Sigmoid colon (tissue), 7 donors: ENCODE results near the gene IGFBP7. TPM values are rescaled to one million over a fixed set of nuclear protein-coding genes. Genes with fewer than 3 reads are reported as not detected.

Experiments used
- DNase-seq: peaks from one replicate; pipeline ENCODE4 v3.0.0-alpha.2; 2019
- H3K27ac ChIP-seq, 4 donors: fragments of 200-600 bp; sonication (generic); one replicate each; pipeline ENCODE4 v1.5.1; 2016 to 2019; ENCODE audit warnings: mild to moderate bottlenecking in 1 of 4
- H3K27me3 ChIP-seq, 3 donors: fragments of 200-600 bp; sonication (generic); one replicate each; pipeline ENCODE4 v1.5.1; 2019; ENCODE audit warnings: mild to moderate bottlenecking in 1 of 3
- H3K36me3 ChIP-seq, 4 donors: fragments of 200-600 bp; sonication (generic); one replicate each; pipeline ENCODE4 v1.5.1; 2016 to 2019
- H3K4me1 ChIP-seq, 4 donors: fragments of 200-600 bp; sonication (generic); one replicate each; pipeline ENCODE4 v1.5.1; 2017 to 2019
- H3K4me3 ChIP-seq, 4 donors: fragments of 200-600 bp; sonication (generic); one replicate each; pipeline ENCODE4 v1.5.1; 2017 to 2019; ENCODE audit warnings: mild to moderate bottlenecking in 2 of 4, moderate library complexity in 1 of 4
- H3K9me3 ChIP-seq, 4 donors: fragments of 200-600 bp in 3 of 4; sonication (generic) in 3 of 4; one replicate each; pipeline versions ENCODE4 v1.5.1 to v1.6.1; 2013 to 2019
- CTCF ChIP-seq, 4 experiments: fragments of 450-650 bp in 3 of 4; fragments of 200-600 bp in 1 of 4; IDR thresholded peaks; one replicate each; pipeline ENCODE4 v1.5.1; 2016 to 2019; ENCODE audit warnings: antibody characterized with exemption in 4 of 4, mild to moderate bottlenecking in 3 of 4, moderate library complexity in 2 of 4
- EP300 ChIP-seq, 4 donors: sonication (generic); formaldehyde crosslinking; IDR thresholded peaks; one replicate each; pipeline ENCODE4 v1.6.1; 2017; ENCODE audit warnings: antibody characterized with exemption in 4 of 4
- POLR2A ChIP-seq, 2 donors: fragments of 450-650 bp; IDR thresholded peaks; one replicate each; pipeline ENCODE4 v1.6.1; 2016; ENCODE audit warnings: antibody characterized with exemption in 2 of 2, mild to moderate bottlenecking in 2 of 2, moderate library complexity in 2 of 2
- POLR2AphosphoS5 ChIP-seq, 4 donors: sonication (generic); formaldehyde crosslinking; IDR thresholded peaks; one replicate each; pipeline ENCODE4 v1.6.1; 2017; ENCODE audit warnings: antibody characterized with exemption in 4 of 4
- WGBS, 2 donors: extraction: QIAGEN DNeasy Blood & Tissue Kit; methylation state at CpG; one replicate each; pipeline ENCODE4 v1.1.7; 2013; 5-methylcytosine and 5-hydroxymethylcytosine counted together
- intact Hi-C: fragments of 100-400 bp; cut with DNase I; formaldehyde crosslinking; loops from one replicate; pipeline ENCODE4 v1.15.1; 2023
- polyA plus RNA-seq, 3 donors: library from polyadenylated mRNA; stranded (reverse); fragments of 200-250 nt; gene quantifications; one replicate each; pipeline ENCODE4 v1.2.3, GENCODE V29; 2013
- total RNA-seq, 4 donors: library from RNA; depleted of rRNA; stranded (reverse); fragments of >200 nt; gene quantifications; one replicate each; pipeline ENCODE4 v1.1.0, GENCODE V29; 2016
- donor health status: healthy with polysubstance abuse.
- donor health status: Bipolar disorder and iron deficiency.
- donor health status: healthy.

The IGFBP7 gene
- total and polyA plus RNA-seq, 7 donors, result 29.8 to 834 (median 474) TPM

- Histone ChIP-seq H3K4me3 (no peak overlapping the region), H3K4me1 (peaks cover 0 to 62% (median 39%) of the 10 kb centered on the region in 4 donors)
- WGBS, 2 donors, result 79 to 89% methylated on average over 5 of the region's 5 CpGs
Measured at GRCh38 chr4:57042711-57043169, 67.4 kb downstream of the IGFBP7 start.

GRCh38 chr4:57041020-57041419 lies 69.2 kb downstream of the IGFBP7 start:
- Histone ChIP-seq H3K36me3 (peaks cover 0 to 9% (median 5%) of the 10 kb centered on the region in 4 donors), H3K4me3 (no peak overlapping the region), H3K27ac (peak overlapping the region in 2 of 4 donors; percentile 27 to 76), H3K4me1 (peaks cover 0 to 60% (median 40%) of the 10 kb centered on the region in 4 donors), H3K27me3 (no peaks in the 10 kb centered on the region), H3K9me3 (no peaks in the 10 kb centered on the region)
- TF ChIP-seq POLR2A (IDR thresholded peaks at IDR 0.05) (no peak), POLR2AphosphoS5 (IDR thresholded peaks at IDR 0.05) (no peak), EP300 (IDR thresholded peaks at IDR 0.05) (no peak), CTCF (IDR thresholded peaks at IDR 0.05) (no peak)
- DNase-seq, result no peak
- WGBS, 2 donors, result 54 to 65% methylated on average over 1 of the region's 1 CpG
- intact Hi-C loops, result no loop called here

More at GRCh38 chr4:57042711-57043169, 67.4 kb downstream of the IGFBP7 start:
- no peak for DNase-seq
- H3K36me3 ChIP-seq, result peaks cover 0 to 9% (median 5%) of the 10 kb centered on the region in 4 donors
- H3K27ac ChIP-seq, result peak overlapping the region; percentile 57 to 76 (median 62)
- intact Hi-C loops, result no loop called here
- no peaks in the 10 kb centered on the region for H3K9me3 ChIP-seq
- TF ChIP-seq EP300 (IDR thresholded peaks at IDR 0.05) (no peak), POLR2AphosphoS5 (IDR thresholded peaks at IDR 0.05) (peak in 1 of 4 donors; percentile 3)
- no peaks in the 10 kb centered on the region for H3K27me3 ChIP-seq

GRCh38 chr4:57040510-57040909 lies 69.7 kb downstream of the IGFBP7 start:
- Histone ChIP-seq H3K4me1 (peaks cover 0 to 54% (median 38%) of the 10 kb centered on the region in 4 donors), H3K9me3 (no peaks in the 10 kb centered on the region), H3K27me3 (no peaks in the 10 kb centered on the region), H3K27ac (peak overlapping the region in 3 of 4 donors; percentile 1 to 76 (median 27)), H3K36me3 (peaks cover 0 to 9% (median 5%) of the 10 kb centered on the region in 4 donors), H3K4me3 (no peak overlapping the region)
- intact Hi-C loops, result no loop called here
- TF ChIP-seq POLR2A (IDR thresholded peaks at IDR 0.05) (no peak), CTCF (IDR thresholded peaks at IDR 0.05) (no peak), POLR2AphosphoS5 (IDR thresholded peaks at IDR 0.05) (no peak), EP300 (IDR thresholded peaks at IDR 0.05) (no peak)
- WGBS, 2 donors, result 61 to 76% methylated on average over 6 of the region's 6 CpGs
- no peak for DNase-seq

GRCh38 chr4:57039345-57039744 lies 70.8 kb downstream of the IGFBP7 start:
- Histone ChIP-seq H3K27ac (peak overlapping the region in 2 of 4 donors; percentile 15 to 76), H3K36me3 (peaks cover 0 to 9% (median 5%) of the 10 kb centered on the region in 4 donors)

More at GRCh38 chr4:57039345-57039744, 70.8 kb downstream of the IGFBP7 start:
- intact Hi-C loops, result loop anchor here (2.0 kb wide), 1 partner anchor 125 kb away; no protein-coding TSS in a partner anchor
- H3K27me3 ChIP-seq, result no peaks in the 10 kb centered on the region
- H3K9me3 ChIP-seq, result no peaks in the 10 kb centered on the region
- no peak for DNase-seq
- 67 to 74% methylated on average over 2 of the region's 2 CpGs for WGBS, 2 donors
- TF ChIP-seq EP300 (IDR thresholded peaks at IDR 0.05) (no peak), POLR2A (IDR thresholded peaks at IDR 0.05) (no peak), POLR2AphosphoS5 (IDR thresholded peaks at IDR 0.05) (no peak), CTCF (IDR thresholded peaks at IDR 0.05) (no peak)
- H3K4me1 ChIP-seq, result peaks cover 0 to 48% (median 27%) of the 10 kb centered on the region in 4 donors
- H3K4me3 ChIP-seq, result no peak overlapping the region
